ENCODE measurements around the gene NLRC3. TPM values are rescaled to one million over a fixed set of nuclear protein-coding genes. Genes with fewer than 3 reads are reported as not detected.
A peak's percentile ranks its signal among the peaks of the same experiment; 100 is the strongest.

The NLRC3 gene
- total and polyA plus RNA-seq, 2 experiments from 2014 or later, result 0.11 TPM; not detected in 1

GRCh38 chr16:3582276-3583165 is 5.3 kb upstream of the NLRC3 start:
- H3K9me3 ChIP-seq (ENCODE audit: low read depth), result no peaks in the 10 kb centered on the region
- no peaks in the 10 kb centered on the region for H4K20me1 ChIP-seq (ENCODE audit: insufficient read depth)
- H3K27me3 ChIP-seq (replicated peaks; ENCODE audit: insufficient read depth), result no peaks in the 10 kb centered on the region
- H3K79me2 ChIP-seq (ENCODE audit: insufficient read depth), result no peaks in the 10 kb centered on the region
- WGBS, 2 experiments (ENCODE audit: low coverage in 1 of 2, low lambda C conversion rate in 2 of 2, missing lambda C conversion rate in 2 of 2), result 91 to 92% methylated on average over 28 to 36 of the region's 36 CpGs
- H2AFZ ChIP-seq, result no peak overlapping the region
- H3K9ac ChIP-seq, result no peak overlapping the region
- H3K4me2 ChIP-seq (ENCODE audit: unreplicated experiment), result no peak overlapping the region
- no peaks in the 10 kb centered on the region for H3K4me1 ChIP-seq (ENCODE audit: insufficient read depth)
- H3K9me2 ChIP-seq (ENCODE audit: insufficient read depth), result no peaks in the 10 kb centered on the region
- TF ChIP-seq EZH2phosphoT487 (IDR thresholded peaks at IDR 0.05; ENCODE audit: insufficient read depth, low read depth), result no peak
- TF ChIP-seq EZH2 (IDR thresholded peaks at IDR 0.05; ENCODE audit: insufficient read depth, poor library complexity, severe bottlenecking), result no peak
- H3K27ac ChIP-seq, result no peak overlapping the region
- H3F3A ChIP-seq (ENCODE audit: insufficient read depth), result no peaks in the 10 kb centered on the region
- DNase-seq, result no peak
- in situ Hi-C loops (cut with MboI), result no loop called here
- H3K4me3 ChIP-seq, result no peak overlapping the region
- H3K36me3 ChIP-seq (ENCODE audit: low read depth), result no peaks in the 10 kb centered on the region

- in situ Hi-C loops (cut with MboI), result no loop called here
- H3K9ac ChIP-seq, result no peak overlapping the region
- no peak overlapping the region for H3K27ac ChIP-seq
- no peak overlapping the region for H3K4me3 ChIP-seq
- no peaks in the 10 kb centered on the region for H3F3A ChIP-seq (ENCODE audit: insufficient read depth)
- 97 to 98% methylated on average over 9 to 10 of the region's 10 CpGs for WGBS, 2 experiments (ENCODE audit: low coverage in 1 of 2, low lambda C conversion rate in 2 of 2, missing lambda C conversion rate in 2 of 2)
- H3K4me1 ChIP-seq (ENCODE audit: insufficient read depth), result no peaks in the 10 kb centered on the region
- TF ChIP-seq EZH2phosphoT487 (IDR thresholded peaks at IDR 0.05; ENCODE audit: insufficient read depth, low read depth), result no peak
- no peak for TF ChIP-seq EZH2 (IDR thresholded peaks at IDR 0.05; ENCODE audit: insufficient read depth, poor library complexity, severe bottlenecking)
- no peak overlapping the region for H2AFZ ChIP-seq
- no peak for DNase-seq
- H4K20me1 ChIP-seq (ENCODE audit: insufficient read depth), result no peaks in the 10 kb centered on the region
- H3K9me2 ChIP-seq (ENCODE audit: insufficient read depth), result no peaks in the 10 kb centered on the region
- H3K9me3 ChIP-seq (ENCODE audit: low read depth), result no peaks in the 10 kb centered on the region
- H3K27me3 ChIP-seq (replicated peaks; ENCODE audit: insufficient read depth), result no peaks in the 10 kb centered on the region
- H3K36me3 ChIP-seq (ENCODE audit: low read depth), result no peaks in the 10 kb centered on the region
- no peak overlapping the region for H3K4me2 ChIP-seq (ENCODE audit: unreplicated experiment)
- H3K79me2 ChIP-seq (ENCODE audit: insufficient read depth), result no peaks in the 10 kb centered on the region
Measured at GRCh38 chr16:3581392-3581791, 4.2 kb upstream of the NLRC3 start.

GRCh38 chr16:3580686-3581085 is 3.5 kb upstream of the NLRC3 start:
- Histone ChIP-seq H3K4me2 (ENCODE audit: unreplicated experiment) (no peak overlapping the region), H3K4me3 (no peak overlapping the region), H4K20me1 (ENCODE audit: insufficient read depth) (no peaks in the 10 kb centered on the region), H2AFZ (no peak overlapping the region), H3K9ac (no peak overlapping the region), H3K79me2 (ENCODE audit: insufficient read depth) (no peaks in the 10 kb centered on the region), H3K9me3 (ENCODE audit: low read depth) (no peaks in the 10 kb centered on the region), H3K9me2 (ENCODE audit: insufficient read depth) (no peaks in the 10 kb centered on the region), H3K4me1 (ENCODE audit: insufficient read depth) (no peaks in the 10 kb centered on the region), H3F3A (ENCODE audit: insufficient read depth) (no peaks in the 10 kb centered on the region), H3K36me3 (ENCODE audit: low read depth) (no peaks in the 10 kb centered on the region), H3K27me3 (replicated peaks; ENCODE audit: insufficient read depth) (no peaks in the 10 kb centered on the region), H3K27ac (no peak overlapping the region)
- TF ChIP-seq EZH2phosphoT487 (IDR thresholded peaks at IDR 0.05; ENCODE audit: insufficient read depth, low read depth) (no peak), EZH2 (IDR thresholded peaks at IDR 0.05; ENCODE audit: insufficient read depth, poor library complexity, severe bottlenecking) (no peak)
- peak; percentile 34 for DNase-seq
- 38 to 41% methylated on average over 8 of the region's 8 CpGs for WGBS, 2 experiments (ENCODE audit: low coverage in 1 of 2, low lambda C conversion rate in 2 of 2, missing lambda C conversion rate in 2 of 2)
- in situ Hi-C loops (cut with MboI), result no loop called here

GRCh38 chr16:3580251-3580651 is 3.0 kb upstream of the NLRC3 start:
- no peaks in the 10 kb centered on the region for H3K27me3 ChIP-seq (replicated peaks; ENCODE audit: insufficient read depth)
- no peaks in the 10 kb centered on the region for H3K4me1 ChIP-seq (ENCODE audit: insufficient read depth)
- no peak for TF ChIP-seq EZH2 (IDR thresholded peaks at IDR 0.05; ENCODE audit: insufficient read depth, poor library complexity, severe bottlenecking)
- no peak for TF ChIP-seq EZH2phosphoT487 (IDR thresholded peaks at IDR 0.05; ENCODE audit: insufficient read depth, low read depth)
- H3F3A ChIP-seq (ENCODE audit: insufficient read depth), result no peaks in the 10 kb centered on the region
- no peaks in the 10 kb centered on the region for H3K9me2 ChIP-seq (ENCODE audit: insufficient read depth)
- H3K9ac ChIP-seq, result no peak overlapping the region
- no peaks in the 10 kb centered on the region for H3K36me3 ChIP-seq (ENCODE audit: low read depth)
- in situ Hi-C loops (cut with MboI), result no loop called here
- H3K9me3 ChIP-seq (ENCODE audit: low read depth), result no peaks in the 10 kb centered on the region
- H3K79me2 ChIP-seq (ENCODE audit: insufficient read depth), result no peaks in the 10 kb centered on the region
- 63 to 66% methylated on average over 11 of the region's 11 CpGs for WGBS, 2 experiments (ENCODE audit: low coverage in 1 of 2, low lambda C conversion rate in 2 of 2, missing lambda C conversion rate in 2 of 2)
- no peak overlapping the region for H3K27ac ChIP-seq
- no peak overlapping the region for H3K4me3 ChIP-seq
- no peaks in the 10 kb centered on the region for H4K20me1 ChIP-seq (ENCODE audit: insufficient read depth)
- no peak overlapping the region for H2AFZ ChIP-seq
- no peak overlapping the region for H3K4me2 ChIP-seq (ENCODE audit: unreplicated experiment)
- no peak for DNase-seq
